ENCODE data around the gene GSX1. TPM values are rescaled to one million over a fixed set of nuclear protein-coding genes. Genes with fewer than 3 reads are reported as not detected.

Gene GSX1
- total and polyA plus RNA-seq, 9 of the 15 experiments (the other 6 are each of a cell fraction or from before 2014, with no cell fraction given) = not detected

DNA sequence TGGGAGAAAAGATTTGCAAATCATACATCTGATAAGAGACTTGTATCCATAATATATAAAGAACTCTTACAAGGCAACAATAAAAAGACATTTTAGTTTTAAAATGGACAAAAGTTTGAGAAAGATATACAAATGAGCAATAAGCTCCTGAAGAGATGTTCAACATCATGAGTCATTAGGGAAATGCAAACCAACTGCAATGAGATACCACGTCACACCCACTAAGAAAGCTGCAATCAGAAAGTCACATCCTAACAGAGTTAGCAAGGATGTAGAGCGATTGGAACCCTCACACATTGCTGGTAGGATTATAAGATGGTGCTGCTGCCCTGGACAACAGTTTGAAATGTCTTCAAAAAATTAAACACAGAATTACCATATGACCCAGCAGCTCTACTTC is 50.3 kb downstream of the GSX1 start (continued):
- TF ChIP-seq, protein P1, sequence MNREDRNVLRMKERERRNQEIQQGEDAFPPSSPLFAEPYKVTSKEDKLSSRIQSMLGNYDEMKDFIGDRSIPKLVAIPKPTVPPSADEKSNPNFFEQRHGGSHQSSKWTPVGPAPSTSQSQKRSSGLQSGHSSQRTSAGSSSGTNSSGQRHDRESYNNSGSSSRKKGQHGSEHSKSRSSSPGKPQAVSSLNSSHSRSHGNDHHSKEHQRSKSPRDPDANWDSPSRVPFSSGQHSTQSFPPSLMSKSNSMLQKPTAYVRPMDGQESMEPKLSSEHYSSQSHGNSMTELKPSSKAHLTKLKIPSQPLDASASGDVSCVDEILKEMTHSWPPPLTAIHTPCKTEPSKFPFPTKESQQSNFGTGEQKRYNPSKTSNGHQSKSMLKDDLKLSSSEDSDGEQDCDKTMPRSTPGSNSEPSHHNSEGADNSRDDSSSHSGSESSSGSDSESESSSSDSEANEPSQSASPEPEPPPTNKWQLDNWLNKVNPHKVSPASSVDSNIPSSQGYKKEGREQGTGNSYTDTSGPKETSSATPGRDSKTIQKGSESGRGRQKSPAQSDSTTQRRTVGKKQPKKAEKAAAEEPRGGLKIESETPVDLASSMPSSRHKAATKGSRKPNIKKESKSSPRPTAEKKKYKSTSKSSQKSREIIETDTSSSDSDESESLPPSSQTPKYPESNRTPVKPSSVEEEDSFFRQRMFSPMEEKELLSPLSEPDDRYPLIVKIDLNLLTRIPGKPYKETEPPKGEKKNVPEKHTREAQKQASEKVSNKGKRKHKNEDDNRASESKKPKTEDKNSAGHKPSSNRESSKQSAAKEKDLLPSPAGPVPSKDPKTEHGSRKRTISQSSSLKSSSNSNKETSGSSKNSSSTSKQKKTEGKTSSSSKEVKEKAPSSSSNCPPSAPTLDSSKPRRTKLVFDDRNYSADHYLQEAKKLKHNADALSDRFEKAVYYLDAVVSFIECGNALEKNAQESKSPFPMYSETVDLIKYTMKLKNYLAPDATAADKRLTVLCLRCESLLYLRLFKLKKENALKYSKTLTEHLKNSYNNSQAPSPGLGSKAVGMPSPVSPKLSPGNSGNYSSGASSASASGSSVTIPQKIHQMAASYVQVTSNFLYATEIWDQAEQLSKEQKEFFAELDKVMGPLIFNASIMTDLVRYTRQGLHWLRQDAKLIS (CRISPR knock-in tag; IDR thresholded peaks at IDR 0.05) = no peak
- TF ChIP-seq ILK (tag; IDR thresholded peaks at IDR 0.05; ENCODE audit: borderline replicate concordance, low read depth) (no peak), CBX8 (IDR thresholded peaks at IDR 0.05; ENCODE audit: borderline replicate concordance, extremely low read depth, low read depth, low read length, poor library complexity, severe bottlenecking) (no peak), ZC3H4 (CRISPR knock-in tag; IDR thresholded peaks at IDR 0.05; ENCODE audit: borderline replicate concordance) (no peak), MCM3 (IDR thresholded peaks at IDR 0.05) (no peak)

Small RNA genes within 50 kb of the gene (small RNA-seq; reads per million reads assigned to genes)
- not detected for gene RNU6-73P

Other genes starting within 250 kb of the GSX1 start
- gene LNX2, start 172.0 kb upstream of the GSX1 start, total RNA-seq (2014; rRNA removed) = 2.2 and 3.1 TPM in 2 replicates
- 4.8 and 5.2 TPM in 2 replicates for gene LNX2, start 172.0 kb upstream of the GSX1 start, total RNA-seq (2014; rRNA removed; fragmentation: Illumina TruSeq; extraction: Trizol)
- 5.5 TPM in 2 replicates for gene LNX2, start 172.0 kb upstream of the GSX1 start, total RNA-seq (2015; rRNA removed; fragmentation: Illumina TruSeq; extraction: Trizol)
- gene LNX2, start 172.0 kb upstream of the GSX1 start, total RNA-seq (2021) = 4.2 and 4.4 TPM in 2 replicates
- 3.6 and 4.0 TPM in 2 replicates for gene LNX2, start 172.0 kb upstream of the GSX1 start, polyA plus RNA-seq (2011; rRNA removed)
- gene LNX2, start 172.0 kb upstream of the GSX1 start, polyA plus RNA-seq (2014; fragmentation: Illumina TruSeq; extraction: Trizol) = 4.2 and 5.0 TPM in 2 replicates
- gene LNX2, start 172.0 kb upstream of the GSX1 start, polyA plus RNA-seq (2014; fragmentation: Nextera tagmentation; extraction: Ambion mirVana) = 1 to 10 TPM; 1.5 to 2.1 TPM
- gene LNX2, start 172.0 kb upstream of the GSX1 start, polyA plus RNA-seq (2014; rRNA removed) = 2.6 and 2.7 TPM in 2 replicates
- gene POLR1D, start 170.6 kb upstream of the GSX1 start, total RNA-seq (2014; rRNA removed) = 108 and 129 TPM in 2 replicates
- 118 and 131 TPM in 2 replicates for gene POLR1D, start 170.6 kb upstream of the GSX1 start, total RNA-seq (2014; rRNA removed; fragmentation: Illumina TruSeq; extraction: Trizol)
- 105 and 107 TPM in 2 replicates for gene POLR1D, start 170.6 kb upstream of the GSX1 start, total RNA-seq (2015; rRNA removed; fragmentation: Illumina TruSeq; extraction: Trizol)
- 104 and 111 TPM in 2 replicates for gene POLR1D, start 170.6 kb upstream of the GSX1 start, total RNA-seq (2021)
- gene POLR1D, start 170.6 kb upstream of the GSX1 start, polyA plus RNA-seq (2011; rRNA removed) = 145 and 172 TPM in 2 replicates
- 154 and 170 TPM in 2 replicates for gene POLR1D, start 170.6 kb upstream of the GSX1 start, polyA plus RNA-seq (2014; fragmentation: Illumina TruSeq; extraction: Trizol)
- gene POLR1D, start 170.6 kb upstream of the GSX1 start, polyA plus RNA-seq (2014; fragmentation: Nextera tagmentation; extraction: Ambion mirVana) = 100 to 1,000 TPM; 179 to 188 TPM
- 119 and 159 TPM in 2 replicates for gene POLR1D, start 170.6 kb upstream of the GSX1 start, polyA plus RNA-seq (2014; rRNA removed)
- not detected in 2 replicates for gene PDX1, start 127.5 kb downstream of the GSX1 start, total RNA-seq (2014; rRNA removed)
- not detected in 2 replicates for gene PDX1, start 127.5 kb downstream of the GSX1 start, total RNA-seq (2014; rRNA removed; fragmentation: Illumina TruSeq; extraction: Trizol)
- gene PDX1, start 127.5 kb downstream of the GSX1 start, total RNA-seq (2015; rRNA removed; fragmentation: Illumina TruSeq; extraction: Trizol) = not detected in 2 replicates
- not detected in 2 replicates for gene PDX1, start 127.5 kb downstream of the GSX1 start, total RNA-seq (2021)
- gene PDX1, start 127.5 kb downstream of the GSX1 start, polyA plus RNA-seq (2011; rRNA removed) = not detected in 2 replicates
- gene PDX1, start 127.5 kb downstream of the GSX1 start, polyA plus RNA-seq (2014; fragmentation: Illumina TruSeq; extraction: Trizol) = not detected in 2 replicates
- gene PDX1, start 127.5 kb downstream of the GSX1 start, polyA plus RNA-seq (2014; fragmentation: Nextera tagmentation; extraction: Ambion mirVana) = not detected
- gene PDX1, start 127.5 kb downstream of the GSX1 start, polyA plus RNA-seq (2014; rRNA removed) = not detected in 2 replicates
- not detected in 2 replicates for gene CDX2, start 176.8 kb downstream of the GSX1 start, total RNA-seq (2014; rRNA removed)
- not detected in 2 replicates for gene CDX2, start 176.8 kb downstream of the GSX1 start, total RNA-seq (2014; rRNA removed; fragmentation: Illumina TruSeq; extraction: Trizol)
- not detected in 2 replicates for gene CDX2, start 176.8 kb downstream of the GSX1 start, total RNA-seq (2015; rRNA removed; fragmentation: Illumina TruSeq; extraction: Trizol)
- gene CDX2, start 176.8 kb downstream of the GSX1 start, total RNA-seq (2021) = 0.04 and 0.11 TPM in 2 replicates
- not detected in 2 replicates for gene CDX2, start 176.8 kb downstream of the GSX1 start, polyA plus RNA-seq (2011; rRNA removed)
- not detected in 2 replicates for gene CDX2, start 176.8 kb downstream of the GSX1 start, polyA plus RNA-seq (2014; fragmentation: Illumina TruSeq; extraction: Trizol)
- not detected for gene CDX2, start 176.8 kb downstream of the GSX1 start, polyA plus RNA-seq (2014; fragmentation: Nextera tagmentation; extraction: Ambion mirVana)
- gene CDX2, start 176.8 kb downstream of the GSX1 start, polyA plus RNA-seq (2014; rRNA removed) = not detected in 2 replicates
- not detected in 2 replicates for gene URAD, start 196.2 kb downstream of the GSX1 start, total RNA-seq (2014; rRNA removed)
- not detected in 2 replicates for gene URAD, start 196.2 kb downstream of the GSX1 start, total RNA-seq (2014; rRNA removed; fragmentation: Illumina TruSeq; extraction: Trizol)
- gene URAD, start 196.2 kb downstream of the GSX1 start, total RNA-seq (2015; rRNA removed; fragmentation: Illumina TruSeq; extraction: Trizol) = not detected in 2 replicates
- not detected in 2 replicates for gene URAD, start 196.2 kb downstream of the GSX1 start, total RNA-seq (2021)
- not detected in 2 replicates for gene URAD, start 196.2 kb downstream of the GSX1 start, polyA plus RNA-seq (2011; rRNA removed)
- not detected in 2 replicates for gene URAD, start 196.2 kb downstream of the GSX1 start, polyA plus RNA-seq (2014; fragmentation: Illumina TruSeq; extraction: Trizol)
- not detected for gene URAD, start 196.2 kb downstream of the GSX1 start, polyA plus RNA-seq (2014; fragmentation: Nextera tagmentation; extraction: Ambion mirVana)
- gene URAD, start 196.2 kb downstream of the GSX1 start, polyA plus RNA-seq (2014; rRNA removed) = not detected in 2 replicates

Data from K562 (cell line).